ENCODE results near the gene CERS6.

Gene CERS6

DNA sequence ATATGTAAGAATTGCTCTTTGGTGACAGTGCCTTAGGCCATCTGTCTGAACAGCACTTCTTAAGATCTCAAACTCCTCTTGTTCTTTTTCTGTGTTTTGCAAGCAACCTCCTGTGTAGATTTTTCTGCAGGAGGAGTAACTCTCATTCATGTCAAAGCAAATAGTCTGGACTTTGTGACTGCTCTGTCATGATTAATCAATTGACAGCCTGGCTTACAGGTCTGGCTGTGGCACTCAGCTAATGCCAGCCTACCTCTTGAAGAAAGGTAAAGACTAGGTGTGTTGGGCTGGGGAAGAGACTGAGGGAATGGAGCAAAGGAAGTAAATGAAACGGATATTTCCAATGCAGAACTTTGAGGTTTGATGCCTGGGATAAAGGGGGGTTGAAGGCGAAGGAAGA is 156.6 kb downstream of the CERS6 start:
- Histone ChIP-seq H3K27ac (no peak overlapping the region), H3K9me3 (ENCODE audit: low read depth, low read length) (no peaks in the 10 kb centered on the region), H3K9ac (ENCODE audit: insufficient read length) (no peak overlapping the region), H3K36me3 (ENCODE audit: insufficient read depth, low read length) (no peaks in the 10 kb centered on the region), H3K4me3 (no peak overlapping the region)
- TF ChIP-seq FOXP2 (optimal IDR thresholded peaks at IDR 0.05; ENCODE audit: control extremely low read depth, extremely low read length, insufficient read depth) (no peak), EZH2 (IDR thresholded peaks at IDR 0.05) (no peak), POLR2AphosphoS5 (IDR thresholded peaks at IDR 0.05; ENCODE audit: borderline replicate concordance, low read depth, low read length) (no peak)
- no peak for DNase-seq (ENCODE audit: low read depth, low spot score)

DNA sequence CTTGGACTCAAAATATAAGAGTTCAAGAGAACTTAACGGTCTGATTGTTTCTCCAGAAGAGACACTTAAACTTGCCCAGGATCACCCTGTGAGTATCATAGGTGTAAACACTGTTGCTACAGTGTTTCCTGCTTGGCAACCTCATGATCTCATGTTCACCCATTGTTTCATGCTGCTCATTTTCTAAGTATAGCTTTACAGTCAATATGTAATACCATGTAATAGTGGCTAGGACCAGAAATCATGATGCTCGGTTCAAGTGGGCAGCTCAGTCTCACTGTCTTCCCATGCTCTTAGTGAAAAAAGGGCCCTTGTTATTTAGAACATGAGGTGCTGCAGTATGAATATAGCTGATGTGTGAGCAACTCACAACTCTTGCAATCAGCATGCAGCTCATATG is 157.5 kb downstream of the CERS6 start:
- DNase-seq (ENCODE audit: low read depth, low spot score) = no peak
- H3K9ac ChIP-seq (ENCODE audit: insufficient read length) = no peak overlapping the region
- no peaks in the 10 kb centered on the region for H3K9me3 ChIP-seq (ENCODE audit: low read depth, low read length)
- TF ChIP-seq POLR2AphosphoS5 (IDR thresholded peaks at IDR 0.05; ENCODE audit: borderline replicate concordance, low read depth, low read length) (no peak), FOXP2 (optimal IDR thresholded peaks at IDR 0.05; ENCODE audit: control extremely low read depth, extremely low read length, insufficient read depth) (no peak), EZH2 (IDR thresholded peaks at IDR 0.05) (no peak)
- H3K4me3 ChIP-seq = no peak overlapping the region
- no peak overlapping the region for H3K27ac ChIP-seq
- H3K36me3 ChIP-seq (ENCODE audit: insufficient read depth, low read length) = no peaks in the 10 kb centered on the region

- Histone ChIP-seq H3K9ac (ENCODE audit: insufficient read length) (no peak overlapping the region), H3K9me3 (ENCODE audit: low read depth, low read length) (no peaks in the 10 kb centered on the region), H3K27ac (no peak overlapping the region), H3K36me3 (ENCODE audit: insufficient read depth, low read length) (no peaks in the 10 kb centered on the region), H3K4me3 (no peak overlapping the region)
- DNase-seq (ENCODE audit: low read depth, low spot score) = no peak
- TF ChIP-seq EZH2 (IDR thresholded peaks at IDR 0.05) = no peak
- TF ChIP-seq FOXP2 (optimal IDR thresholded peaks at IDR 0.05; ENCODE audit: control extremely low read depth, extremely low read length, insufficient read depth) = no peak
- TF ChIP-seq POLR2AphosphoS5 (IDR thresholded peaks at IDR 0.05; ENCODE audit: borderline replicate concordance, low read depth, low read length) = no peak
Measured at GRCh38 chr2:168614172-168615018, 158.3 kb downstream of the CERS6 start.

- no peak overlapping the region for H3K9ac ChIP-seq (ENCODE audit: insufficient read length)
- no peak overlapping the region for H3K27ac ChIP-seq
- no peak for DNase-seq (ENCODE audit: low read depth, low spot score)
- H3K4me3 ChIP-seq = no peak overlapping the region
- TF ChIP-seq POLR2AphosphoS5 (IDR thresholded peaks at IDR 0.05; ENCODE audit: borderline replicate concordance, low read depth, low read length) (no peak), FOXP2 (optimal IDR thresholded peaks at IDR 0.05; ENCODE audit: control extremely low read depth, extremely low read length, insufficient read depth) (no peak), EZH2 (IDR thresholded peaks at IDR 0.05) (no peak)
- H3K9me3 ChIP-seq (ENCODE audit: low read depth, low read length) = no peaks in the 10 kb centered on the region
- H3K36me3 ChIP-seq (ENCODE audit: insufficient read depth, low read length) = no peaks in the 10 kb centered on the region
Measured at GRCh38 chr2:168620554-168620953, 164.5 kb downstream of the CERS6 start.

- H3K9me3 ChIP-seq (ENCODE audit: low read depth, low read length) = no peaks in the 10 kb centered on the region
- DNase-seq (ENCODE audit: low read depth, low spot score) = no peak
- H3K27ac ChIP-seq = no peak overlapping the region
- TF ChIP-seq FOXP2 (optimal IDR thresholded peaks at IDR 0.05; ENCODE audit: control extremely low read depth, extremely low read length, insufficient read depth) = no peak
- no peak for TF ChIP-seq POLR2AphosphoS5 (IDR thresholded peaks at IDR 0.05; ENCODE audit: borderline replicate concordance, low read depth, low read length)
- TF ChIP-seq EZH2 (IDR thresholded peaks at IDR 0.05) = no peak
- no peak overlapping the region for H3K9ac ChIP-seq (ENCODE audit: insufficient read length)
- no peak overlapping the region for H3K4me3 ChIP-seq
- H3K36me3 ChIP-seq (ENCODE audit: insufficient read depth, low read length) = no peaks in the 10 kb centered on the region
Measured at GRCh38 chr2:168622559-168622958, 166.5 kb downstream of the CERS6 start.

- DNase-seq (ENCODE audit: low read depth, low spot score) = no peak
- H3K9ac ChIP-seq (ENCODE audit: insufficient read length) = no peak overlapping the region
- no peaks in the 10 kb centered on the region for H3K36me3 ChIP-seq (ENCODE audit: insufficient read depth, low read length)
- H3K9me3 ChIP-seq (ENCODE audit: low read depth, low read length) = no peaks in the 10 kb centered on the region
- TF ChIP-seq EZH2 (IDR thresholded peaks at IDR 0.05) (no peak), POLR2AphosphoS5 (IDR thresholded peaks at IDR 0.05; ENCODE audit: borderline replicate concordance, low read depth, low read length) (no peak), FOXP2 (optimal IDR thresholded peaks at IDR 0.05; ENCODE audit: control extremely low read depth, extremely low read length, insufficient read depth) (no peak)
- H3K4me3 ChIP-seq = no peak overlapping the region
- H3K27ac ChIP-seq = no peak overlapping the region
Measured at GRCh38 chr2:168624028-168624427, 168.0 kb downstream of the CERS6 start.

- Histone ChIP-seq H3K9ac (ENCODE audit: insufficient read length) (no peak overlapping the region), H3K4me3 (no peak overlapping the region), H3K9me3 (ENCODE audit: low read depth, low read length) (no peaks in the 10 kb centered on the region), H3K36me3 (ENCODE audit: insufficient read depth, low read length) (no peaks in the 10 kb centered on the region), H3K27ac (no peak overlapping the region)
- no peak for DNase-seq (ENCODE audit: low read depth, low spot score)
- TF ChIP-seq FOXP2 (optimal IDR thresholded peaks at IDR 0.05; ENCODE audit: control extremely low read depth, extremely low read length, insufficient read depth) (no peak), POLR2AphosphoS5 (IDR thresholded peaks at IDR 0.05; ENCODE audit: borderline replicate concordance, low read depth, low read length) (no peak), EZH2 (IDR thresholded peaks at IDR 0.05) (no peak)
Measured at GRCh38 chr2:168626096-168626495, 170.0 kb downstream of the CERS6 start.

- no peak overlapping the region for H3K27ac ChIP-seq
- no peak for TF ChIP-seq POLR2AphosphoS5 (IDR thresholded peaks at IDR 0.05; ENCODE audit: borderline replicate concordance, low read depth, low read length)
- TF ChIP-seq FOXP2 (optimal IDR thresholded peaks at IDR 0.05; ENCODE audit: control extremely low read depth, extremely low read length, insufficient read depth) = no peak
- no peak for TF ChIP-seq EZH2 (IDR thresholded peaks at IDR 0.05)
- H3K4me3 ChIP-seq = no peak overlapping the region
- H3K9me3 ChIP-seq (ENCODE audit: low read depth, low read length) = no peaks in the 10 kb centered on the region
- no peaks in the 10 kb centered on the region for H3K36me3 ChIP-seq (ENCODE audit: insufficient read depth, low read length)
- H3K9ac ChIP-seq (ENCODE audit: insufficient read length) = no peak overlapping the region
- no peak for DNase-seq (ENCODE audit: low read depth, low spot score)
Measured at GRCh38 chr2:168626647-168627046, 170.6 kb downstream of the CERS6 start.

All from SK-N-MC (cell line).